GM21447 (cell line): ENCODE data around the gene XRN2.

ENCODE experiments used
- ATAC-seq: cut with Tn5 transposase; IDR thresholded peaks from one replicate; pipeline ENCODE4 v1.9.1; 2021; ENCODE audit not compliant: unreplicated experiment

XRN2 gene, protein sequence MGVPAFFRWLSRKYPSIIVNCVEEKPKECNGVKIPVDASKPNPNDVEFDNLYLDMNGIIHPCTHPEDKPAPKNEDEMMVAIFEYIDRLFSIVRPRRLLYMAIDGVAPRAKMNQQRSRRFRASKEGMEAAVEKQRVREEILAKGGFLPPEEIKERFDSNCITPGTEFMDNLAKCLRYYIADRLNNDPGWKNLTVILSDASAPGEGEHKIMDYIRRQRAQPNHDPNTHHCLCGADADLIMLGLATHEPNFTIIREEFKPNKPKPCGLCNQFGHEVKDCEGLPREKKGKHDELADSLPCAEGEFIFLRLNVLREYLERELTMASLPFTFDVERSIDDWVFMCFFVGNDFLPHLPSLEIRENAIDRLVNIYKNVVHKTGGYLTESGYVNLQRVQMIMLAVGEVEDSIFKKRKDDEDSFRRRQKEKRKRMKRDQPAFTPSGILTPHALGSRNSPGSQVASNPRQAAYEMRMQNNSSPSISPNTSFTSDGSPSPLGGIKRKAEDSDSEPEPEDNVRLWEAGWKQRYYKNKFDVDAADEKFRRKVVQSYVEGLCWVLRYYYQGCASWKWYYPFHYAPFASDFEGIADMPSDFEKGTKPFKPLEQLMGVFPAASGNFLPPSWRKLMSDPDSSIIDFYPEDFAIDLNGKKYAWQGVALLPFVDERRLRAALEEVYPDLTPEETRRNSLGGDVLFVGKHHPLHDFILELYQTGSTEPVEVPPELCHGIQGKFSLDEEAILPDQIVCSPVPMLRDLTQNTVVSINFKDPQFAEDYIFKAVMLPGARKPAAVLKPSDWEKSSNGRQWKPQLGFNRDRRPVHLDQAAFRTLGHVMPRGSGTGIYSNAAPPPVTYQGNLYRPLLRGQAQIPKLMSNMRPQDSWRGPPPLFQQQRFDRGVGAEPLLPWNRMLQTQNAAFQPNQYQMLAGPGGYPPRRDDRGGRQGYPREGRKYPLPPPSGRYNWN

DNA sequence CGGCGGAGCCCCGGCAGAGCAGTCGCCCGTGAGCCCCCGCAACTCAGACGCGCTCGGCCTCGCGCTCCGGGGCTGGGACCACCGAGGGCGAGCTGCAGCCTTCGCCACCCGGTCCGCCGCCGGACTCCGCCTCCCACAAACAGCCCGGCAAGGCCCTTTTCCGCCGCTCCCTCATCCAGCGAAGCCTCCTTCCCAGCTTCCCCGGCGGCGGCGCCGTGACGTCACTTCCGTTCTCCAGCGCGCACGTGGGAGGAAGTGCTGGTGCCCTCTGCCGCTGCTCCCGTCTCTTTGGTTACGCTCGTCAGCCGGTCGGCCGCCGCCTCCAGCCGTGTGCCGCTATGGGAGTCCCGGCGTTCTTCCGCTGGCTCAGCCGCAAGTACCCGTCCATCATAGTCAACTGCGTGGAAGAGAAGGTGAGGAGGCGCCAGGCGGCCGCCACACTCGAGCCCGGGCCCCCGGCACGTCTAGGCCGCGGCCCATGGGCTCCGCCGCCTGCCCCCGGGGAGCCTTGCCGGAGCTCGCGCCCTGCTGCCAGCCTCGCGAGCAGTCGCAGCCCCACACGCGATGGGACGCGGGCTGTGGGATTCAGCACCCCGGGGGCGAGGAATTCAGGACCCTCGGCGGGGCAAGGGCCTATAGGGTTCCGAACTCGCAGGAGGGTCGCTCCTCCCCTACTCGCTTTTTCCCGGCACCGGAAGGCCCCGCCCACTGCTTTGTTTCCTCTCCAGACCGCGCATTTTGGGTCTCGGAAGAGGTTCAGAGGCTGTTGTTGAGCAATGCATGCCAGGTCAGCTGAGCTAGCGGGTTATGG is at the start of gene XRN2:
Gene XRN2, plus strand, starts transcription at position 271 of the 811 bp plus-strand sequence. Its CDS starts 68 bp downstream, at position 339.
- peak; percentile 92 for ATAC-seq

DNA sequence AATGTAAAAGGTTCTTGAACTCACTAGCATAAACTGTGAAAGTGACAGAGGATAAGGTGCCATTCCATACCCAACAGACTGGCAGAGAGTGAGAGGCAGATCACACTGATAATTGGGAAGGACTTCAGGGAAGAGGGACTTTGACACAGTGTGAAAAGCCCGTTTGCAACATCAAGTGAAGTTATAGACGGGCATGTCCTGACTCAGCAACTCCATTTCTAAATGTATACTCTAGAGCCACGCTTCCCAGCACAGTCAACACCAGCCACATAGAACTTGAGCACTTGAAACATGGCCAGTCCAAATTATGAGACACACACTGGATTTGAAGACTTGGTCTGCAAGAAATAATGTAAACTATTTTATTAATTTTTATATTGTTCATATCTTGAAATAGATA is 45.9 kb upstream of the XRN2 start:
- ATAC-seq: no peak

DNA sequence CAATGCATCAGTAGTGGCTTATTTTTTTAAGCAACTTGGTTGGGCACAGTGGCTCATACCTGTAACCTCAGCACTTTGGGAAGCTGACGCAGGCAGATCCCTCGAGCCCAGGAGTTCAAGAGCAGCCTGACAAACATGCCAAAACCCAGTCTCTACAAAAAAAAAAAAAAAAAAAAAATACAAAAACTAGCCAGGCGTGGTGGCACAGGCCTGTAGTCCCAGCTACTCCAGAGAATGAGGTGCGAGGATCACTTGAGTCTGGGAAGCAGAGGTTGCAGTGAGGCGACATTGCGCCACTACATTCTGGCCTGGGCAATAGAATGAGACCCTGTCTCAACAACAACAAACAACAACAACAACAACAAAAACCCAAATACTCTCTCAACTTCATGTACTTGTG is 44.7 kb upstream of the XRN2 start:
- no peak for ATAC-seq

DNA sequence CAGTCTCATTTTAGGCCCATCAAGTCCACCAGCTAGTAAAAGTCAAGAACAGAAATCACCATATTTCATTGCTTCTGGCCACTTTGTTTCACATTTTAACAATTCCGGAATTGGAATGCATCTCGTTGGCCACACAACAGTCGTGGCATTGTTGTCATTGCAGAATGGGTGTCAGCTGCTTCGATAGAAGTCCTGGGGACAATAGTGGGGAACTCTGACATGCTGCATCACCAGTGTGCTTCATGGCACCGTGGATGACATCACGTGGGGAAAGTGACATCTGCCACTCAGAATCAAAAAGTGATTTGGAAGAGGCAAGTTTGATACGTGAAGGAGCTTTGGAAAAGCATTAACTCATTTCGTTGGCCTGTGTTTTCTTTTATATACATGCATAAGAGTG is 43.8 kb upstream of the XRN2 start:
- no peak for ATAC-seq

DNA sequence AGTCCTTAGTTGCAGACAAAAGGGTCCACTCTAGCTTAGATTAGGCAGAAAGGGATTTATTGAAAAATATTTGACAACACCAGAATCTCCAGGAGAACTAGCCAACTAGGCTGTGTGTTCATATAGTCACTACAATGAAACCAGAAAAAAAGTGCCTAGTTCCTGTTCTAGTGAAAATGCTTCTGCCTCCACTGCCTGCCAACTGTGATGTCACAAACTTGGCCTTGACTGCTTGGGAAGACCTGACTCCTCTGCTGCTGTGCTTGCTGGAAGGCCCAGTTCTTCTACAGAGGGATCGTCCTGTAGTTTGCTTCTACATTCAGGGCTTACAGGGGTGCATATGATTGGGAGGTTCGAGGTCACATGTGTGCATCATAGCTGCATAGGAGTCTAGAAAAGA is 40.3 kb upstream of the XRN2 start:
- no peak for ATAC-seq

DNA sequence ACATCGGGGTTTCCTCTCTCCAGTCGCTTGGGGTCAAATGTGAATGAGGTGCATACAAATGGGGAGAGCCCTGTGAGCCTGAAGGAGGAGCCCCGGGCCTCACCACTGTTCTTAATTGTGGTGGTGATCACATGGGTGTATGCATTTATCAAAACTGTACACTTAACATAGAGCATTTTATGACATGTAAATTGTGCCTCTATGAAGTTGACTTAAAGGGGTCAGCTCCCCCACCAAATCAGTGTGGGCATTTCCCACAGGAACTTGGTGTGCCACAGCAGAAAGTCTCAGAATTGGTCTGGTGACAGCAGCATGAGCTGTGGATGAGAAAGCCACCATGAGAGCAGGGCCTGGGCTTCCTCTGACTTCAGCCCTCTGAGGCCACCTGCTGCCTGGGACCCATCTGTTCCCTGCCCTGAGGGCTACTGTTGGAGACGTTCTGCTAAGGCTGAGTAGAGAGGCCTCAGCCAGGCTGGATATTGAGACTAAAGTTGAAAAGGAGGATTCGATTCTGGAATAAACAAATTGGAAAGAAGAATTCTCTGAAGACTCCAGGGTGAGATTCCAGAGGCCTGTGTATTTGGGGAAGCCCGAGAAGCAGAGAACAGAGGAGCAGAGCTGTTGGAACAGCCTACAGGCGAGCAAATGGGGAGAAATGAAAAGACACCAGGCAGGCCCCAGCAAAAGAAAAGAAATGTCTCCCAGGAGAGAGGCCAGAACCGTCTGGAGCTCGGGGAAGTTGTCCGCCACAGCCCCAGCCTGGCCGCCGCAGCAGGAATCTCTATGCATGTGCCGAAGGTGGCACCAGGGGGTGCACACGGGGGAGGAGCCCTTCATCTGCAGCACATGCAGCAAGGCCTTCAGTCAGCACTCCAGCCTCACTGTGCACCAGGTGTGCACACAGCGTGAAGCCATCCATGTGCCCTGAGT is 37.6 kb upstream of the XRN2 start:
- ATAC-seq: no peak

DNA sequence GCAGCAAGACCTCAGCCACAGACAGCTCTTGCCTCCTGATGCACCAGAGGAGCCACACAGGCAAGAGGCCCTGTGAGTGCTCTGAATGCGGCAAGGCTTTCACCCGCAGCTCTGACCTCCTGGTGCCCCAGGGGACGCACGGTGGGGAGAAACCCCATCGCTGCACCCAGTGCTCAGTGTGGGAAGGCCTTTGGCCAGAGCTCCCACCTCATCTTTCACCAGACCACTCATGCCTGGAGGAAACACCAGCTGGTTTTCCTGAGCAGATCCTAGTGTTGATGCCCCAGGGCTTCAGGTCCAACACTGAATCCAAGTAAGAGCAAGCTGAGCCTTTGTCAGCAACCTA is 37.0 kb upstream of the XRN2 start:
- no peak for ATAC-seq

DNA sequence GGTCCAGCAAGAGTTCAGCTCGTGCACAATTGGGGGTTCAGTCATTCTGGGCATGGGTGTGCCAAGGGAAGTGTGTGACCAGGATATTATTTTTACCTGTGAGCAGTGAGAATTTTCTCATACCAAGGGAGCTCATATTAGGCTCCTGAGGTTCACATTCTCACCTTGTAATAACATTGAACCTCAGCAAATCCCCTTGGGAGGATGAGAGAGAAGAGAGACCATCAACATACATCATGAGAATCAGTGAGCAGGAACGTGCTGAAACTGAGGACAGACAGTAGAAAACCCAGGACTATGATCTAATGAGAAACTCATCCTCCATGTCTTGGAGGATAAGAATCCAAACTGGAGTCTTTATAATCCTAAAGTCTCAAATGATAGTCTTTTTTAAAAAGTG is 33.4 kb upstream of the XRN2 start:
- no peak for ATAC-seq

DNA sequence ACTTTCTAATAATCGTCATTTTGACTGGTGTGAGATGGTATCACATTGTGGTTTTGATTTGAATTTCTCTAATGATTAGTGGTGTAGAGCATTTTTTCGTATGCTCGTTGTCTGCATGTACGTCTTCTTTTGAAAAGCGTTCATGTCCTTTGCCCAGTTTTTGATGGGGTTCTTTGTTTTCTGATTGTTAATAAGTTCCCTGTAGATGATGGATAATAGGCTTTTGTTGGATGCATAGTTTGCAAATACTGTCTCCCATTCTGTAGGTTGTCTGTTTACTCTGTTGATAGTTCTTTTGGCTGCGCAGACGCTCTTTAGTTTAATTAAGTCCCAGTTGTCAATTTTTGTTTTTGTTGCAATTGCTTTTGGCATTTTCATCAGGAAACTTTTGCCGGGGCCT is 32.3 kb upstream of the XRN2 start:
- ATAC-seq: no peak

DNA sequence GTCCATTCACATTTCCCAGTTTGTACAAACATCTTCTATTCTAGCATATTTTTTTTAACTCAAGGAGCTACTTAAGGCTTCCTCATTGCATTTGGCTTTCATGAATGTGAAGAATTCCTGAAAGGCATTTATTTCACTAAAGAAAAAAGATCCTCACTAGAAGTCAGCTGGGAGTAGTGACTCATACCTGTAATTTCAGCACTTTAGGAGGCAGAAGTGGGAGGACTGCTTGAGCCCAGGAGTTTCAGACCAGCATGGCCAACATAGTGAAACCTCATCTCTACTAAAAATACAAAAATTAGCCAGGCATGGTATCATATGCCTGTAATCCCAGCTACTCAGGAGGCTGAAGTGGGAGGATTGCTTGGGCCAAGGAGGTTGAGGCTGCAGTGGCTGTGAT is 30.9 kb upstream of the XRN2 start:
- ATAC-seq: peak; percentile 64

DNA sequence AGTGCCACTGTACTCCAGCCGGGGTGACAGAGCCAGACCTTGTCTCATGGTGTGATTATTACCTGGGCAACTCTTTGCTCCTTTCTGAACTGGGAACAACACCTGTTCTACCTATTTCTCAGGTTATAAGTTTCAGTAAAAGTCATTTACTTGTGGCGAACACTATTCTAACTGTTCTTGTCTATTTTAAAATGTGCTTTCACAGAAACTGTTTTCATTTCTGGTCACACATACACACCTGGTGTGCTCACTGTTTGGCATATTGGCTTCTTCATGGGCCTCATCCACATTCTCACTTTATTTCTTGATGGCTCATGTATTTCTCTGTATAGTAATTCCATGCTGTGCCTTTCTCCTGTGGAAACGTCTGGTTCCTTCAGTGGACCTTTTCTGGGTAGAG is 30.5 kb upstream of the XRN2 start:
- ATAC-seq: peak; percentile 60

DNA sequence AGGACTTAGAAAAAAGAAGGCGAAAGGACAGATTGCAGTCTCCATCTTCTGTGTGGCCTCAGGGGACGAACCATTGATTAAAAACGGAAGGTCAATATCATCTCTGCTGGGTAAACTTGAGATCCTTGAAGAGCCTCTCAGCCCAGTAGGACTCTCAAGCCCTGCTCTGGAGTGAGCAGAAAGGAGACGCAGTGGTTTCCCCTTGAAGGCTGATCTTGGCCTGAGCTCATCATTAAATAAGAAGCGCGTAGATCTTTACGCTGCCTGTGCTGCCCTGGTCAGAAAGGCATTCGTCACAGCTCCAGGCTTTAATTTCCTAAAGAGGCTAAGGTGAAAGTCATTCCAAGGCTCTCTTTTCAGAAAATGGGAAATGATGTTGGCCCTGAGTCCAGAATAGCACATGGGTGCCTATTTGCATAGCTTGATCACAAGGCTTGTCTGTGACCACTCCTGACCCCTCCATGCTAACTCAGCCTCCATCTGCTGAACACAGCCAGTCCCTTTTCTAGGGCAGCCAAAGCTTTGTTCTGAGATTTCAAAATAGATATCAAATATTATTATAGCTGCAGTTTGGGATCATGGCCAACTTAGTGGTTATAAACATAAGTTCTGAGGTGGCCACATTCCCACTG is 29.3 kb upstream of the XRN2 start:
- no peak for ATAC-seq

DNA sequence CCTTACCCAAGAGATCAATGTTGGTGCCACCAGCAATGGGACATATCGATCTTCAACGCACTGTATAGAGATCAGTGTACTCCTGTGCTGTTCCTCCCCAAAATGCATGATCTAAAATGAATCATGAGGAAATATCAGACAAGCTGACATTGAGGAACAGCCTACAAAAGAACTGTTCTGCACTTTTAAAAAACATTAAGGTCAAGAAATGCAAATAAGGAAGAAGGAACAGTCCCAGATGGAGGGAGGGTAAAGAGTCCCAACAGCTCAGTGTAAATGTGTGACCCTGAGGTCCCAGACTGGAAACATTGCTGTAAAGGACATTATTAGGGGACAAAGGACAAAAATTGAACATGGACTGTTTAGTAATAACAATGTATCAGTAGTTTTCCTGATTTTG is 24.3 kb upstream of the XRN2 start:
- no peak for ATAC-seq

DNA sequence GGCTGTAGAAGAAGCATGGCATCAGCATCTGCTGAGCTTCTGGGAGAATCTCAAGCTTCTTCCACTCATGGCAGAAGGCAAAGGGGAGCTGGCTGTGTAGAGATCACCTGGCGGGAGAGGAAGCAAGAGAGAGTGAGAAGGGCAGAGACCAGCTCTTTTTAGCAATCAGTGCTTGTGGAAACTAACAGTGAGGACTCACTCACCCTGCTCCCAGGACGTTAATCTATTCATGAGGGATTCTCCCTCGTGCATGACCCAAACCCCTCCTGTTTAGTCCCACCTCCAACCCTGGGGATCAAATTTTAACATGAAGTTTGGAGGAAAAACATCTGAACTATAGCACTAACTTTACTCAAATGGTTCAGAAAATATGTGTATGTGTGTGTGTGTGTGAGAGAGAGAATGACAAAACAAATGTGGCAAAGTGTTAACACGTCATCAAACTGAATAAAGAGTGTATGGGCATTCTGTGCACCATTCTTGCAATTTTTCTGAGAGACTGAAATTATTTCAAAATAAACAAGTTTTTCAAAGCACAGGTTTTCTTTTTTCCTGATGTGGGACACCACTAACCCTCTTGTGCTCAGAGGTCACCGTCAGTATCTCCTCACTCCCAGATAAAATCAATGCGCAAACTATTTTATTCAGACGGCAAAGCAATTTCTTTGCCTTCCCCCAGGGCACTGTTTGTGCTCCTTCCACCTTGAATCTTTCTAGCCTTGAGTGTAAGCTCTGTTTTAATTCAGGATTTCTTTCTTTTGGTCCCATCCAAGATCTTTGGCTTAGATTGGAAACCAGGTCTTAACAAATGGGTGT is 23.2 kb upstream of the XRN2 start:
- ATAC-seq: no peak

DNA sequence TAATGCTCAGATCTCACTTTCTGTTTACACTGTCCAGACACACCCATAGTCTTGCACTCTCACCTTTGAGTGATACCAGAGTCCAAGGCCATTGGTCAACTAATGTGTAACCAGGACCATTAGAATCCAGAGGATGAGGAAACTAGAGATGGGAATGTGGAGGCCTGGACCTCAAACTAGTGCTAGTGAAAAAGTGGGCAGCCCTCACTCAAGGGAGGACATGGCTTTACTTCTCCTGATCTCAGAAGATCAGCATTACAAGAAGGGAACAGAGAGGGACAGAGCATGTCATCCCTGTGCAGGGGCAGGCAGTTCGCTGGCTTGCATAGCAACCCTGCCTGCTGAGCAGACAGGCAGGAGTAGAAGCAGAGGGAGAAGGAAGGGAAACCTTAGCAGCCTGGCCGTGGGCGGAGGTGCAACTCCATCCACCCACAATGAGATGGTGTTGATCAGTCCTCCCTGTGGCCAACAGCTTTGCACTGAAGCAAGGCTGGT is 22.6 kb upstream of the XRN2 start:
- no peak for ATAC-seq

DNA sequence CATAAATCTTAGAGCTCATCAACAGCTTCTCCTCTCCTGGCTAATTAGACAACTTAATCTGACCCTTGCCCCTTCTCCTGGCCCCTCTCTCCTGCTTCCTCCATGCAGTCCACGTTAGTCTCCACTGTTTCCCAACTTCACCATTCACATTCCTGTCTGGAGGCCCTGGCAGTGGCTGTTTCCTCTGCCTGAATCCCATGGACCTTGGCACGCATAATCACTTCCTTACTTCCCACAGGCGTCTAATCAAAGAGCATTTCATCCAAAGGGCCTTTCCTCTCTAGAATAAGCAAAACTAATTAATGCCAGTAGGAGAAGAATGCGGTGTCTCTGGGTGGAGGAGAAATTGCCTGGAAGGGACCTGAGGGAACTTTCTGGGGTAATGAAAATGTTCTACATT is 16.4 kb upstream of the XRN2 start:
- ATAC-seq: no peak

DNA sequence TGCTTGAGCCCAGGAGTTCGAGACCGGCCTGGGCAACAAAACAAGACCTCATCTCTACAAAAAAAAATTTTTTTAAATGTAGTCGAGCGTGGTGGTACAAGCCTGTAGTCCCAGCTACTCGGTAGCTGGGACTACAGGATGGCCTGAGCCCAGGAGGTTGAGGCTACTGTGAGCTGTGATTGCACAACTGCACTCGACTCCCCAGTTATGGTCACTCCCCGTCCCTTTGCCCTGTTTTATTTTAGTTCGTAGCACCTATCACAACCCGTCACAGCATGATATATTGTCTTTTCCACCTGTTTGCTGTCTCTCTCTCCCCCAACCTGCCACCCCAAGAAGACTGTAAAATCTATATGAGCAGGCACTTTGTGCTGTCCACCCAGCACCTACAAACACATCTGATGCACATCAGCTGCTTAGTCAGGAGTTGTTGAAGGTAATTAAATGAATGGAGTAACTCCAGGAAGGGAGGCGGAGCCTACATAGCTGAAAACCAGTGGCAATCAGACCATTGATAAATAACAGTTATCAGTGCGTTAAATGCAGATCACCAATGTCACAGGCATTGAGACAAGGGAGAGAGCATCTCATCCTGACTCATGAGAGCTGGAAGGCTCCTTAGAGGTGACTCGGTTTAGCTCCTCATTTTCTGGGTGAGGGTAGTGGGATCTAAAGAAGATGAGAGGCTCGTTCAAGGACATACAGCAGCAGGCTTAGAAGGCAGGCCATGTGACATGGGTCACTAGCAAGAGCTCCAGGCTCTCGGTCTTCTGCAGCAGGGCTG is 14.4 kb upstream of the XRN2 start:
- ATAC-seq: no peak

DNA sequence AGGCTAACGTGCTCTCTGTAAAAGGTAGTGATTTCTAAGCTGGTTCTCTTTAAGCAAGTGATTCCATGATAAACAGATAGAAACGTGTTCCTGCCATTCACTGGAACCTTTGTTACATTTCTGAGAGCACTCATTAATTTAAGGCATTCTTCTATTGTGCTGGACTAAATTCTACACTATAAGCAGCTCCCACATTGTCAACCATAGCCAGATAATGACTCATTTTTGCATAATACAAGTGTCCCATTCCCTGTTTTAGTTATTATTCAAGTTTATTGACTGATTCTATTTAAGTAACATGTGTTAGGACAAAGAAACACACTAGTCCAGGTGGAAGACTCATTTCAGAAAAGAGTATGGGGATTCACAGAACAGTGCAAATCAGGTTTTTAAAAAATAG is 13.5 kb upstream of the XRN2 start:
- ATAC-seq: no peak
